H1 (cell line): ENCODE data around the gene MKLN1. TPM values are rescaled to one million over a fixed set of nuclear protein-coding genes. Genes with fewer than 3 reads are reported as not detected.

Experiments
- CTCF ChIA-PET: fragments of 300-600 bp; sonication (Branson Sonifier 250); formaldehyde crosslinking; loops from one replicate; lab custom pipeline; 2021; ENCODE audit not compliant: partially characterized antibody; lab: Charles Lee
- POLR2A ChIA-PET: fragments of 300-600 bp; sonication (Branson Sonifier 250); formaldehyde crosslinking; loops from one replicate; lab custom pipeline; 2021; ENCODE audit warnings: inconsistent platforms; ENCODE audit not compliant: partially characterized antibody; lab: Charles Lee
- DNase-seq, 2 experiments: peaks; one replicate each; pipeline versions ENCODE4 v3.0.0 to v3.0.0-alpha.2; 2010 to 2022; ENCODE audit warnings: low spot score in 2 of 2, low read depth in 1 of 2, mixed read lengths in 1 of 2
- FAIRE-seq: peaks from 2 replicates; lab custom pipeline; 2011; peaks lifted over from hg19 to GRCh38; lab: Jason Lieb, UNC
- H2AFZ ChIP-seq: 2 replicates; pipeline ENCODE4 v1.8.1; 2012; ENCODE audit warnings: low read length, inconsistent platforms
- H2AK5ac ChIP-seq: 2 replicates; pipeline ENCODE4 v1.6.1; 2013; ENCODE audit warnings: low read depth, low read length
- H2BK120ac ChIP-seq: replicated peaks from 2 replicates; pipeline ENCODE3; 2013; ENCODE audit warnings: low read depth, low read length, inconsistent platforms
- H2BK12ac ChIP-seq: 2 replicates; pipeline ENCODE4 v1.6.1; 2013; ENCODE audit warnings: low read depth, low read length
- H2BK15ac ChIP-seq: 2 replicates; pipeline ENCODE4 v1.6.1; 2013; ENCODE audit warnings: low read length
- H2BK20ac ChIP-seq: 2 replicates; pipeline ENCODE4 v1.6.1; 2013; ENCODE audit warnings: low read length
- H2BK5ac ChIP-seq: 2 replicates; pipeline ENCODE4 v1.6.1; 2013; ENCODE audit warnings: low read depth, low read length
- H3K14ac ChIP-seq: 2 replicates; pipeline ENCODE4 v1.6.1; 2013; ENCODE audit warnings: inconsistent platforms; ENCODE audit not compliant: insufficient read length
- H3K18ac ChIP-seq: 2 replicates; pipeline ENCODE4 v1.6.1; 2013; ENCODE audit warnings: low read length; ENCODE audit errors: extremely low read depth
- H3K23ac ChIP-seq: 2 replicates; pipeline ENCODE4 v1.6.1; 2013; ENCODE audit warnings: inconsistent platforms; ENCODE audit not compliant: insufficient read length
- H3K23me2 ChIP-seq: 2 replicates; pipeline ENCODE4 v1.6.1; 2013; ENCODE audit warnings: low read depth, low read length
- H3K27ac ChIP-seq: 2 replicates; pipeline ENCODE4 v1.6.1; 2011; ENCODE audit warnings: low read depth, low read length, inconsistent platforms
- H3K27me3 ChIP-seq, 4 experiments: replicated peaks in 1 of 4; 1 replicate in 1 of 4; 2 replicates in 3 of 4; pipeline versions ENCODE4 v1.6.1 to v1.8.1; 2011 to 2013; ENCODE audit warnings: low read length in 3 of 4, mild to moderate bottlenecking in 3 of 4, inconsistent platforms in 2 of 4, mixed read lengths in 2 of 4, moderate library complexity in 1 of 4; ENCODE audit not compliant: control insufficient read depth in 3 of 4, insufficient read depth in 3 of 4; ENCODE audit errors: extremely low read depth in 1 of 4
- H3K36me3 ChIP-seq, 4 experiments: 2 replicates each; pipeline versions ENCODE4 v1.6.1 to v1.8.1; 2011 to 2013; ENCODE audit warnings: mild to moderate bottlenecking in 4 of 4, low read length in 3 of 4, moderate library complexity in 2 of 4, control low read depth in 1 of 4, inconsistent platforms in 1 of 4; ENCODE audit not compliant: insufficient read depth in 4 of 4, control insufficient read depth in 2 of 4
- H3K4ac ChIP-seq: replicated peaks from 2 replicates; pipeline ENCODE3; 2013; ENCODE audit warnings: low read length, low read depth, mixed read lengths, inconsistent platforms; ENCODE audit not compliant: insufficient read length
- H3K4me1 ChIP-seq, 4 experiments: replicated peaks in 1 of 4; 1 replicate in 1 of 4; 2 replicates in 3 of 4; pipeline versions ENCODE4 v1.6.1 to v1.8.1; 2011 to 2013; ENCODE audit warnings: low read length in 3 of 4, inconsistent platforms in 2 of 4, mixed read lengths in 1 of 4; ENCODE audit not compliant: insufficient read depth in 4 of 4, control insufficient read depth in 3 of 4
- H3K4me2 ChIP-seq, 2 experiments: 2 replicates each; pipeline versions ENCODE4 v1.6.1 to v1.8.1; 2011 to 2013; ENCODE audit warnings: low read depth in 2 of 2, low read length in 2 of 2, control low read depth in 1 of 2, inconsistent platforms in 1 of 2, mild to moderate bottlenecking in 1 of 2; ENCODE audit not compliant: insufficient read depth in 1 of 2
- H3K4me3 ChIP-seq, 4 experiments: fragments of 200-600, 300-600 bp in 1 of 4; sonication (generic), shearing (Covaris generic), sonication (Bioruptor Twin) in 1 of 4; 2 replicates each; pipeline versions ENCODE4 v1.5.1 to v1.8.1; 2011 to 2016; ENCODE audit warnings: low read length in 4 of 4, low read depth in 3 of 4, control low read depth in 2 of 4, inconsistent platforms in 2 of 4, mild to moderate bottlenecking in 2 of 4, mixed read lengths in 1 of 4, moderate library complexity in 1 of 4; ENCODE audit not compliant: insufficient read depth in 2 of 4; ENCODE audit errors: extremely low read depth in 1 of 4
- H3K56ac ChIP-seq: replicated peaks from 2 replicates; pipeline ENCODE3; 2013; ENCODE audit warnings: low read depth, mild to moderate bottlenecking, mixed read lengths, low read length, inconsistent platforms; ENCODE audit not compliant: insufficient read length
- H3K79me1 ChIP-seq: 2 replicates; pipeline ENCODE4 v1.6.1; 2013; ENCODE audit warnings: low read depth, low read length, control low read depth
- H3K79me2 ChIP-seq, 2 experiments: 2 replicates each; pipeline versions ENCODE4 v1.6.1 to v1.8.1; 2012 to 2013; ENCODE audit warnings: low read length in 2 of 2, mild to moderate bottlenecking in 2 of 2, inconsistent platforms in 1 of 2; ENCODE audit not compliant: insufficient read depth in 2 of 2, control insufficient read depth in 1 of 2
- H3K9ac ChIP-seq, 4 experiments: replicated peaks in 1 of 4; 1 replicate in 1 of 4; 2 replicates in 3 of 4; pipeline versions ENCODE4 v1.6.1 to v1.8.1; 2011 to 2013; ENCODE audit warnings: low read depth in 3 of 4, low read length in 3 of 4, control low read depth in 2 of 4, mild to moderate bottlenecking in 2 of 4, moderate library complexity in 2 of 4, inconsistent platforms in 1 of 4; ENCODE audit errors: extremely low read depth in 1 of 4
- H3K9me3 ChIP-seq, 2 experiments: 2 replicates each; pipeline versions ENCODE4 v1.6.1 to v1.8.1; 2012 to 2013; ENCODE audit warnings: mild to moderate bottlenecking in 2 of 2, moderate library complexity in 2 of 2, control low read depth in 1 of 2, inconsistent platforms in 1 of 2, low read depth in 1 of 2, low read length in 1 of 2, mixed read lengths in 1 of 2; ENCODE audit not compliant: insufficient read depth in 2 of 2
- H4K20me1 ChIP-seq, 2 experiments: replicated peaks in 1 of 2; 2 replicates each; pipeline versions ENCODE3 to v1.8.1; 2011 to 2013; ENCODE audit warnings: inconsistent platforms in 2 of 2, low read length in 2 of 2, mild to moderate bottlenecking in 1 of 2; ENCODE audit not compliant: insufficient read depth in 2 of 2, control insufficient read depth in 1 of 2
- H4K5ac ChIP-seq: 2 replicates; pipeline ENCODE4 v1.6.1; 2013; ENCODE audit warnings: low read length, low read depth, mixed read lengths, inconsistent platforms; ENCODE audit not compliant: insufficient read length
- H4K8ac ChIP-seq: 2 replicates; pipeline ENCODE4 v1.8.0; 2013; ENCODE audit warnings: mild to moderate bottlenecking, moderate library complexity, low read length, inconsistent platforms; ENCODE audit not compliant: insufficient read depth; ENCODE audit errors: extremely low read depth
- H4K91ac ChIP-seq: replicated peaks from 2 replicates; pipeline ENCODE3; 2013; ENCODE audit warnings: low read length, mixed read lengths, inconsistent platforms; ENCODE audit not compliant: insufficient read length
- ASH2L ChIP-seq: fragments of 200-600, 300-600 bp; sonication (generic); IDR thresholded peaks from one replicate; pipeline ENCODE4 v1.7.1; 2017; ENCODE audit warnings: low read length
- ATF2 ChIP-seq: IDR thresholded peaks from 2 replicates; pipeline ENCODE4 v1.6.1; 2012; ENCODE audit warnings: low read length, inconsistent platforms
- CBX8 ChIP-seq: fragments of 300-800, 300-1000 bp; sonication (generic); IDR thresholded peaks from 2 replicates; pipeline ENCODE4 v1.7.1; 2016; ENCODE audit warnings: low read depth, low read length, borderline replicate concordance
- CEBPB ChIP-seq: IDR thresholded peaks from 2 replicates; pipeline ENCODE4 v1.6.1; 2012; ENCODE audit warnings: low read depth, low read length
- EZH2 ChIP-seq: fragments of 200-600 bp; sonication (generic); IDR thresholded peaks from 2 replicates; pipeline ENCODE4 v1.7.1; 2012; ENCODE audit warnings: low read depth, mild to moderate bottlenecking, moderate library complexity, low read length, inconsistent platforms; ENCODE audit not compliant: severe bottlenecking
- FOSL1 ChIP-seq: IDR thresholded peaks from 2 replicates; pipeline ENCODE4 v1.6.1; 2011; ENCODE audit warnings: mild to moderate bottlenecking, low read depth, low read length, moderate library complexity; ENCODE audit not compliant: insufficient read depth
- HDAC2 ChIP-seq, 2 experiments: fragments of 300-600 bp in 1 of 2; sonication (generic) in 1 of 2; IDR thresholded peaks; 2 replicates each; pipeline ENCODE4 v1.6.1; 2011 to 2012; ENCODE audit warnings: low read depth in 2 of 2, low read length in 2 of 2, mild to moderate bottlenecking in 2 of 2, moderate library complexity in 2 of 2, borderline replicate concordance in 1 of 2, inconsistent platforms in 1 of 2
- KDM4A ChIP-seq: IDR thresholded peaks from one replicate; pipeline ENCODE4 v1.7.1; 2012; ENCODE audit warnings: low read depth, mild to moderate bottlenecking, moderate library complexity, low read length, inconsistent platforms; ENCODE audit not compliant: severe bottlenecking
- KDM5A ChIP-seq: fragments of 200-600 bp; IDR thresholded peaks from 2 replicates; pipeline ENCODE4 v1.7.1; 2012; ENCODE audit warnings: mild to moderate bottlenecking, low read length, inconsistent platforms, mixed read lengths
- SIN3A ChIP-seq, 2 experiments: IDR thresholded peaks in 1 of 2; conservative IDR thresholded peaks in 1 of 2; 2 replicates each; pipeline ENCODE4 v1.6.1; 2011 to 2012; ENCODE audit warnings: low read length in 2 of 2, improper control_type of control experiment in 1 of 2, low read depth in 1 of 2, mild to moderate bottlenecking in 1 of 2
- SRF ChIP-seq: IDR thresholded peaks from 2 replicates; pipeline ENCODE4 v1.6.1; 2011; ENCODE audit warnings: mild to moderate bottlenecking, low read depth, low read length, moderate library complexity
- TBP ChIP-seq: IDR thresholded peaks from 2 replicates; pipeline ENCODE4 v1.6.1; 2011; ENCODE audit warnings: low read depth, low read length, improper control_type of control experiment
- WGBS, 2 experiments: shearing (Covaris generic) in 1 of 2; methylation state at CpG; one replicate each; pipeline versions ENCODE4 v1.1.6 to v1.1.7; 2013 to 2015; ENCODE audit warnings: low lambda C conversion rate in 2 of 2, mixed read lengths in 2 of 2, inconsistent platforms in 1 of 2, low coverage in 1 of 2, missing lambda C conversion rate in 1 of 2; ENCODE audit not compliant: insufficient replicate concordance in 2 of 2, insufficient coverage in 1 of 2, insufficient read length in 1 of 2; ENCODE audit errors: extremely low coverage in 1 of 2, missing lambda C conversion rate in 1 of 2; 5-methylcytosine and 5-hydroxymethylcytosine counted together
- polyA plus RNA-seq, 7 experiments: library from polyadenylated mRNA; depleted of rRNA in 3 of 7; stranded (reverse) in 5 of 7; unstranded in 2 of 7; fragments of >200 nt in 5 of 7; fragments of 200-250 nt in 2 of 7; gene quantifications; 1 replicate in 5 of 7; 2 replicates in 1 of 7; 4 replicates in 1 of 7; pipeline versions ENCODE4 v1.2.1 to v1.2.3, GENCODE V29; 2011 to 2013; ENCODE audit warnings: missing spikeins in 2 of 7, mixed read lengths in 2 of 7
- total RNA-seq: library from RNA; stranded (reverse); fragmentation: NEBNext Ultra II Directional; extraction: Animal tissue kit (Norgen Biotek cat#: 25700); gene quantifications from 2 replicates; pipeline ENCODE4 v1.2.1, GENCODE V29; 2021

Gene MKLN1
- total and polyA plus RNA-seq, 2 of the 8 experiments (the other 6 are each of a cell fraction or from before 2014, with no cell fraction given): 22.3 to 50.9 TPM

DNA sequence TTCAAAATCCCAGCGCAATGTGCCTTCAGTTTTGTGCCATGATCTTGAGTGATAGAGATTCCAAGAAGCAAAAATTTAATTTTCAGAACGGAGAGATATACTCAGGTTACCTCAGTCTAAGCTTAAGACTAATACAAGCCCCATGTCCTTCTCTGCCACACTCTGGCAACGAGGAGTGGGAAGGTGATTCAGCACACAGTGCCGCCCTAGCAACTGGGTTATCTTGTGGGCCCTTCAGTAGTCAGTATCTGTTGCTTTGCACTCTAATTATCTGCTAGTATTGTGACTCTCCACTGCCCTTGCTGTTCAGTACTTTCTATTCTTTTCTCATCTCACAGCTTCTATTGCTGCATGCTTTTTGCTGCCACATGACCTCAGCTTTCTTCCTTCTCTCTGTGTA, 39.2 kb upstream of the MKLN1 start:
- H3K23ac ChIP-seq: no peak overlapping the region
- H3K79me1 ChIP-seq: no peaks in the 10 kb centered on the region
- no peak overlapping the region for H2BK5ac ChIP-seq
- no peak overlapping the region for H2BK120ac ChIP-seq
- H3K4ac ChIP-seq: no peak overlapping the region
- no peaks in the 10 kb centered on the region for H3K9me3 ChIP-seq
- no peaks in the 10 kb centered on the region for H3K23me2 ChIP-seq
- H3K14ac ChIP-seq: no peak overlapping the region
- FAIRE-seq (no peak), DNase-seq (no peak)
- no peak overlapping the region for H2AFZ ChIP-seq
- H2BK20ac ChIP-seq: no peak overlapping the region
- no peaks in the 10 kb centered on the region for H4K20me1 ChIP-seq
- POLR2A ChIA-PET: no interaction called here
- WGBS, 2 experiments: 83% methylated on average over 4 of the region's 4 CpGs; no CpG with 5 or more reads in 1 of the 2 experiments
- H3K27ac ChIP-seq: no peak overlapping the region
- H3K9ac ChIP-seq: no peak overlapping the region
- no peaks in the 10 kb centered on the region for H3K36me3 ChIP-seq
- H3K18ac ChIP-seq: no peak overlapping the region
- no peak overlapping the region for H3K4me3 ChIP-seq
- no peak overlapping the region for H3K4me2 ChIP-seq
- no peak overlapping the region for H3K56ac ChIP-seq
- no peak overlapping the region for H4K8ac ChIP-seq
- H2AK5ac ChIP-seq: no peak overlapping the region
- H2BK12ac ChIP-seq: no peak overlapping the region
- H3K27me3 ChIP-seq: no peaks in the 10 kb centered on the region
- no peak overlapping the region for H4K91ac ChIP-seq
- H3K4me1 ChIP-seq: peaks cover 0 to 5% (median 3%) of the 10 kb centered on the region in 4 experiments; a peak in 3 of 7 replicates
- CTCF ChIA-PET: interaction anchor here (0.6 kb wide), 1 partner anchor 112 kb away, joined by 3 read pairs; no protein-coding TSS in a partner anchor
- H4K5ac ChIP-seq: no peak overlapping the region
- H2BK15ac ChIP-seq: no peak overlapping the region
- H3K79me2 ChIP-seq: no peaks in the 10 kb centered on the region
- TF ChIP-seq HDAC2 (IDR thresholded peaks at IDR 0.05; ENCODE audit: borderline replicate concordance in 1 of 2, low read depth in 2 of 2, low read length in 2 of 2) (no peak), EZH2 (no peak), CBX8 (no peak), KDM4A (no peak), KDM5A (no peak), ASH2L (no peak), SIN3A (conservative IDR thresholded peaks at IDR 0.05 in 1 of 2, IDR thresholded peaks at IDR 0.05 in 1 of 2; ENCODE audit: low read depth in 1 of 2, low read length in 2 of 2) (no peak), TBP (no peak), ATF2 (no peak), CEBPB (no peak), SRF (no peak), FOSL1 (no peak)
